PC-3 (cell line): ENCODE measurements around the gene MLEC. TPM values are rescaled to one million over a fixed set of nuclear protein-coding genes. Genes with fewer than 3 reads are reported as not detected.

Experiments
- ATAC-seq: fragments of 200-7000 bp; cut with Tn5 transposase; 2 replicates; pipeline ENCODE4 v1.9.1; 2020; ENCODE audit warnings: mild to moderate bottlenecking, moderate library complexity
- BruUV-seq: library from RNA; stranded (reverse); fragments of 400-500 nt; replicated peaks from 2 replicates; lab custom pipeline; 2021; lab: Mats Ljungman, UMichigan
- CTCF ChIA-PET: fragments of 300-600 bp; sonication (Branson Sonifier 250); formaldehyde crosslinking; loops from one replicate; lab custom pipeline; 2022; ENCODE audit warnings: antibody characterized with exemption; lab: Charles Lee
- POLR2A ChIA-PET: fragments of 300-600 bp; sonication (Branson Sonifier 250); formaldehyde crosslinking; loops from one replicate; lab custom pipeline; 2022; ENCODE audit warnings: antibody characterized with exemption; ENCODE audit not compliant: unreplicated experiment; lab: Charles Lee
- DNase-seq: peaks from one replicate; pipeline ENCODE4 v3.0.0-alpha.2; 2015
- H2AFZ ChIP-seq: fragments of 300-600 bp; sonication (generic); 2 replicates; pipeline ENCODE4 v1.6.0; 2016; ENCODE audit warnings: antibody characterized with exemption, low read length
- H3F3A ChIP-seq: fragments of 300-600 bp; sonication (generic); one replicate; pipeline ENCODE4 v1.6.0; 2017; ENCODE audit warnings: antibody characterized with exemption, low read length, control low read depth, mild to moderate bottlenecking; ENCODE audit not compliant: unreplicated experiment
- H3K27ac ChIP-seq: fragments of 300-600 bp; sonication (generic); 2 replicates; pipeline ENCODE4 v1.5.1; 2016; ENCODE audit warnings: mild to moderate bottlenecking, low read length
- H3K27me3 ChIP-seq: fragments of 300-600 bp; sonication (generic); 2 replicates; pipeline ENCODE4 v1.6.1; 2016; ENCODE audit warnings: low read length, mixed read lengths
- H3K36me3 ChIP-seq: fragments of 300-600 bp; sonication (generic); 2 replicates; pipeline ENCODE4 v1.6.1; 2016; ENCODE audit warnings: low read depth, mixed run types, low read length, mixed read lengths
- H3K4me1 ChIP-seq: fragments of 300-600 bp; sonication (generic); 2 replicates; pipeline ENCODE4 v1.5.1; 2016; ENCODE audit warnings: low read length; ENCODE audit not compliant: insufficient read depth
- H3K4me2 ChIP-seq: fragments of 300-600 bp; sonication (generic); 2 replicates; pipeline ENCODE4 v1.6.0; 2016; ENCODE audit warnings: low read length
- H3K4me3 ChIP-seq: fragments of 300-600 bp; sonication (generic); 2 replicates; pipeline ENCODE4 v1.5.1; 2016; ENCODE audit warnings: mild to moderate bottlenecking, low read length, mixed read lengths
- H3K79me2 ChIP-seq: fragments of 300-600 bp; sonication (generic); 2 replicates; pipeline ENCODE4 v1.6.1; 2017; ENCODE audit warnings: low read length, mixed read lengths
- H3K9ac ChIP-seq: fragments of 300-600 bp; sonication (generic); 2 replicates; pipeline ENCODE4 v1.6.0; 2016; ENCODE audit warnings: mild to moderate bottlenecking, low read length
- H3K9me2 ChIP-seq: fragments of 300-600 bp; sonication (generic); replicated peaks from 2 replicates; pipeline ENCODE4 v1.6.1; 2016; ENCODE audit warnings: mixed run types, low read length, mixed read lengths
- H3K9me3 ChIP-seq: fragments of 300-600 bp; sonication (generic); 2 replicates; pipeline ENCODE4 v1.6.1; 2016; ENCODE audit warnings: low read length, mixed read lengths
- H4K20me1 ChIP-seq: fragments of 300-600 bp; sonication (generic); 2 replicates; pipeline ENCODE4 v1.6.1; 2016; ENCODE audit warnings: low read length, mixed read lengths
- CTCF ChIP-seq: fragments of 300-600 bp; sonication (generic); conservative IDR thresholded peaks from 2 replicates; pipeline ENCODE4 v1.5.1; 2017; ENCODE audit warnings: antibody characterized with exemption, low read depth, mild to moderate bottlenecking, low read length
- EZH2 ChIP-seq: fragments of 300-600 bp; sonication (generic); IDR thresholded peaks from one replicate; pipeline ENCODE4 v1.6.1; 2017; ENCODE audit warnings: antibody characterized with exemption, mild to moderate bottlenecking, low read length; ENCODE audit not compliant: unreplicated experiment
- EZH2phosphoT487 ChIP-seq: fragments of 300-600 bp; sonication (generic); IDR thresholded peaks from 2 replicates; pipeline ENCODE4 v1.6.1; 2018; ENCODE audit warnings: mild to moderate bottlenecking, antibody characterized with exemption, low read length, borderline replicate concordance
- intact Hi-C: fragments of 100-400 bp; cut with micrococcal nuclease; formaldehyde crosslinking; loops from 2 replicates; pipeline ENCODE4 v1.9.0; 2023
- total RNA-seq: library from RNA; depleted of rRNA; stranded (reverse); fragments of >200 nt; gene quantifications from 2 replicates; pipeline ENCODE4 v1.2.3, GENCODE V29; 2014

The MLEC gene
- total RNA-seq, 1 experiment from 2014 or later: 158 TPM

- TF ChIP-seq EZH2: no peak
- Histone ChIP-seq H3K4me2 (no peak overlapping the region), H3K27ac (no peak overlapping the region), H4K20me1 (peaks cover 35% of the 10 kb centered on the region), H3K36me3 (peaks cover 55% of the 10 kb centered on the region), H3K9ac (no peak overlapping the region), H3K4me1 (peaks cover 33% of the 10 kb centered on the region), H3K9me2 (no peaks in the 10 kb centered on the region), H3K79me2 (peaks cover 55% of the 10 kb centered on the region), H3F3A (no peaks in the 10 kb centered on the region), H3K27me3 (no peaks in the 10 kb centered on the region), H3K9me3 (no peaks in the 10 kb centered on the region), H3K4me3 (no peak overlapping the region), H2AFZ (no peak overlapping the region)
- ChIA-PET POLR2A (interaction anchor here (0.6 kb wide), 1 partner anchor 17 kb away, joined by 21 read pairs; no protein-coding TSS in a partner anchor), CTCF (no interaction called here)
- no TSS peak for BruUV-seq
- intact Hi-C loops: no loop called here
- ATAC-seq (no peak), DNase-seq (no peak)
These were observed 6.9 kb downstream of the MLEC start for GRCh38 chr12:120693848-120694247.

- peaks cover 10% of the 10 kb centered on the region; the same call in 1 of the 2 replicates for H4K20me1 ChIP-seq
- H3K4me3 ChIP-seq: no peak overlapping the region
- no peak for DNase-seq
- ChIA-PET POLR2A (no interaction called here), CTCF (no interaction called here)
- no peak overlapping the region for H3K27ac ChIP-seq
- H3K79me2 ChIP-seq: peaks cover 27% of the 10 kb centered on the region
- no peaks in the 10 kb centered on the region for H3F3A ChIP-seq
- intact Hi-C loops: no loop called here
- peaks cover 6% of the 10 kb centered on the region; the same call in 1 of the 2 replicates for H3K4me1 ChIP-seq
- no peak overlapping the region for H3K9ac ChIP-seq
- no peaks in the 10 kb centered on the region for H3K9me3 ChIP-seq
- BruUV-seq: no TSS peak
- no peak for ATAC-seq
- no peak overlapping the region for H3K4me2 ChIP-seq
- no peak overlapping the region for H2AFZ ChIP-seq
- peaks cover 82% of the 10 kb centered on the region for H3K36me3 ChIP-seq
- H3K27me3 ChIP-seq: no peaks in the 10 kb centered on the region
- no peak for TF ChIP-seq EZH2
- TF ChIP-seq CTCF: no peak
- TF ChIP-seq EZH2phosphoT487: no peak
- H3K9me2 ChIP-seq: no peaks in the 10 kb centered on the region
These were observed 9.7 kb downstream of the MLEC start for GRCh38 chr12:120696626-120697025.

GRCh38 chr12:120697344-120697743 lies 10.4 kb downstream of the MLEC start:
- TF ChIP-seq EZH2 (no peak), EZH2phosphoT487 (no peak), CTCF (no peak)

More at GRCh38 chr12:120697344-120697743, 10.4 kb downstream of the MLEC start:
- ChIA-PET POLR2A (no interaction called here), CTCF (no interaction called here)
- ATAC-seq (no peak), DNase-seq (no peak)
- Histone ChIP-seq H3K9ac (no peak overlapping the region), H3F3A (no peaks in the 10 kb centered on the region), H4K20me1 (peaks cover 7% of the 10 kb centered on the region; the same call in 1 of the 2 replicates), H3K27ac (no peak overlapping the region), H3K36me3 (peaks cover 87% of the 10 kb centered on the region), H2AFZ (no peak overlapping the region), H3K9me2 (no peaks in the 10 kb centered on the region), H3K4me3 (no peak overlapping the region), H3K4me2 (no peak overlapping the region), H3K27me3 (no peaks in the 10 kb centered on the region), H3K4me1 (peaks cover 3% of the 10 kb centered on the region; the same call in 1 of the 2 replicates), H3K79me2 (peaks cover 20% of the 10 kb centered on the region), H3K9me3 (no peaks in the 10 kb centered on the region)
- intact Hi-C loops: no loop called here
- BruUV-seq: no TSS peak
